GM18508 (cell line): ENCODE results near the gene CLDN5.
"Not testable (repeated sequence)": the region's sequence is repeated elsewhere in the genome, so short reads cannot be mapped to it uniquely, and the experiment has no call there.

Experiments used
- ATAC-seq: cut with Tn5 transposase; IDR thresholded peaks from one replicate; pipeline ENCODE4 v1.9.1; 2021; ENCODE audit warnings: moderate number of reproducible peaks; ENCODE audit not compliant: insufficient read depth, unreplicated experiment

CLDN5 gene

DNA sequence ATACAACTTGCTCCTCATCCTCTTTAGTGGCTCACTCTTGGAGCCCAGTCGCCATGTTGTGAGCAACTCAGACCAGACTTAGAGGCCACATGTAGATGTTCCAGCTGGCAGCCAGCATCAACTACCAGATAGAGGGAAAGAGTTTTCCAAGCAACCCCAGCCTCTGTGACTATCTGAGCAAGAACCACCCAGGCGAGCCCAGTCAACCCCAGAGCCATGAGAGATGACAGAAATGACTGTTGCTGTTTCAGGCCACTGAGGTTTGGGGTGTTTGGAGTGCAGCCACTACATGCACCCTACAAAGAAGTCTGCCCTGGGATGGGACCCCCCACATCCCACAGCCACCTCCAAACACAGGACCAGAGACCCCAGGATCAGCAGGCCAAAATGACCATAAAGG is 24.8 kb upstream of the CLDN5 start:
- no peak for ATAC-seq

DNA sequence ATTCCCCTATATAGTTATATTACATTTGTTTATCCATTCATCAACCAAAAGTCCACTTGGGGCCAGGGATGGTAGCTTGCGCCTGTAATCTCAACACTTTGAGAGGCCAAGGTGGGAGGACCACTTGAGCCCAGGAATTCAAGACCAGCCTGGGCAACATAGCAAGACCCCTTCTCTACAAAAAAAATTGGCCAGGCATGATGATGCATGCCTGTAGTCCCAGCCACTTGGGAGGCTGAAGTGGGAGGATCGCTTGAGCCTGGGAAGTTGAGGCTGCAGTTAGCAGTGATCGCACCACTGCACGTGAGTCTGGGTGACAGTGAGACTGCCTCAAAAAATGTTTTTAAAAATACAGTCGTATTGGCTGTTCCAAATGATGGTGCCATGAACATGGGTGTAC is 24.2 kb upstream of the CLDN5 start:
- ATAC-seq, result not testable (repeated sequence)

- ATAC-seq, result no peak
These were observed 23.4 kb upstream of the CLDN5 start for GRCh38 chr22:19547620-19548019.

GRCh38 chr22:19546680-19547079 is 22.5 kb upstream of the CLDN5 start:
- ATAC-seq, result no peak

DNA sequence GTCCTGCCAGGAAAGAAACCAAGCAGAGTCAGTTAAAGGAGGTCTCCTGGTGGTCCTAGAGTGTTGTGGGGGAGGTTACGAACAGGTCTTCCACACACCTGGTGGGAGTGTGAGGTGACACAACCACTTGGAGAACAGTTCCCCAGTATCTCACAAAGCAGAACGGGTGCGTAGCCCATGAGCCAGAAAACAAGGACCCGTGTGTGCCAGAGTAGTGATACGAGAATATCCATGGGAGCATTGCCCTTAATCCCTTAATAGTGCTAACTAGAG is 21.7 kb upstream of the CLDN5 start:
- no peak for ATAC-seq

GRCh38 chr22:19543970-19544708 is 19.9 kb upstream of the CLDN5 start:
- ATAC-seq, result no peak

GRCh38 chr22:19540394-19540793 is 16.2 kb upstream of the CLDN5 start:
- ATAC-seq, result no peak

DNA sequence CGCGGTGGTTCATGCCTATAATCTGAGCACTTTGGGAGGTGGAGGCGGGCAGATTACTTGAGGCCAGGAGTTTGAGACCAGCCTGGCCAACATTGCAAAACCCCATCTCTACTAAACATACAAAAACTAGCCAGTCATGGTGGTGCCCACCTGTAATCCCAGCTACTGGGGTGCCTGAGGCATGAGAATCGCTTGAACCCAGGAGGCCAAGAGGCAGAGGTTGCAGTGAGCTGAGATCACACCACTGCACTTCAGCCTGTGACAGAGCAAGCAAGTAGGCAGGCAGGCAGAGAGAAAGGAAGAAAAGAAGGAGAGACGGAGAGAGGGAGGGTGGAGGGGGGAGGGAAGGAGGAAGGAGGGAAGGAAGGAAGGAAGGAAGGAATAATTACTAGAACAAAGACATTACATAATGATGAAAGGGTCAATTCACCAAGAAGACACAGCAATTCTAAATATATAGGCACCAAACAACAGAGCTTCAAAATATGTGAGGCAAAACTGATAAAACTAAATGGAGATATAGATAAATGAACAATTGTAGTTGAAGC is 13.8 kb upstream of the CLDN5 start:
- ATAC-seq, result no peak

DNA sequence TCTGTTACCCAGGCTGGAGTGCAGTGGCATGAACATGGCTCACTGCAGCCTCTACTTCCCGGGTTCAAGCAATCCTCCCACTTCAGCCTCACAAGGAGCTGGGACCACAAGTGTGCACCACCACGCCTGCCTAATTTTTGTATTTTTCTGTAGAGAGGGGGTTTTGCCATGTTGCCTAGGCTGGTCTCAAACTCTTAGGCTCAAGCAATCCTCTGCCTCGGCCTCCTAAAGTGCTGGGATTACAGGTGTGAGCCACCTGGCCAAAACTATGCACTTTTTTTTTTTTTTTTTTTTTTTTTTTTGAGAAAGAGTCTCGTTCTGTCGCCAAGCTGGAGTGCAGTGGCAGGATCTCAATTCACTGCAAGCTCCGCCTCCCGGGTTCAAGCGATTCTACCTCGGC is 12.4 kb upstream of the CLDN5 start:
- ATAC-seq, result no peak

GRCh38 chr22:19535001-19535400 is 10.8 kb upstream of the CLDN5 start:
- no peak for ATAC-seq

- no peak for ATAC-seq
These were observed 9.6 kb upstream of the CLDN5 start for GRCh38 chr22:19533857-19534256.

DNA sequence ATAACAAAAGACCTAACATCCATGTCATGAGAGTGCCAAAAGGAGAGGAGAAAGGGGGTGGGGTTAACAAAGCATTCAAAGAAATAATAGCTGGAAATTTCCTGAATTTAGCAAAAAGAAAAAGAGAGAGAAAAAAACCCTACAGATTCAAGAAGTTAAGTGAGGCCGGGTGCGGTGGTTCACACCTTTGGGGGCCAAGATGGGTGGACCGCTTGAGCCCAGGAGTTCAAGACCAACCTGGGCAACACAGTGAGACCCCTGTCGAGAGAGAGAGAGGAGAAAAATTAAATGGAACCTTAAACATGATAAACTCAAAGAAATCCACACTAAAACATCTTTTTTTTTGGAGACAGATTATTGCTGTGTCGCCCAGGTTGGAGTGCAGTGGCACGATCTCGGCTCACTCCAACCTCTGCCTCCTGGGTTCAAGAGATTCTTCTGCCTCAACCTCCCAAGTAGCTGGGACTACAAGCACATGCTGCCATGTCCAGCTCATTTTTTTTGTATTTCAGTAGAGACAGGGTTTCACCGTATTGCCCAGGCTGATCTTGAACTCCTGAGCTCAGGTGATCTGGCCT is 8.9 kb upstream of the CLDN5 start:
- no peak for ATAC-seq

DNA sequence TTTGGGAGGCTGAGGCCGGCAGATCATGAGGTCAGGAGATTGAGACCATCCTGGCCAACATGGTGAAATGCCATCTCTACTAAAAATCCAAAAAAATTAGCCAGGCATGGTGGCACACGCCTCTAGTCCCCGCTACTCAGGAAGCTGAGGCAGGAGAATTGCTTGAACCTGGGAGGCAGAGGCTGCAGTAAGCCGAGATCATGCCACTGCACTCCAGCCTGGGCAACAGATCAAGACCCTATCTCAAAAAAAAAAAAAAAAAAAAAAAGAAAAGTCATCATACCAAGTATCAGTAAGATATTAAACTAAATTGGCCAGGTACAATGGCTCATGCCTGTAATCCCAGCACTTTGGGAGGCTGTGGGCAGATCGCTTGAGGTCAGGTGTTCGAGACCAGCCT is 7.1 kb upstream of the CLDN5 start:
- not testable (repeated sequence) for ATAC-seq

GRCh38 chr22:19530751-19531150 is 6.5 kb upstream of the CLDN5 start:
- ATAC-seq, result no peak

DNA sequence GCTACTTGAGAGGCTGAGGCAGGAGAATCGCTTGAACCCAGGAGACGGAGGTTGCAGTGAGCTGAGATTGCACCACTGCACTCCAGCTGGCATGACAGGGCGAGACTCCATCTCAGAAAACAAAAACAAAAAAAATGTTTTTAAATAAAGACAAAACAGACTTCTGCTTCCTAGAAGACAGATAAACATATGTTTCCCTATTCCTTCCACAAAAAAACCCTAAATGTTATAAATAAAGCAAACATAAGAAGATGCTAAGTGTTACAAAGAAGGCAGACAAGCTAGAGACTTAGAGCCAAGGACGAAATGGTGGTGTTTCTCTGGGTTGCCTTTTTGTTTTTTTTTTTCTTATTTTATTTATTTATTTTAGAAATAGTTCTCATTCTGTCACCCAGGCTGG is 5.6 kb upstream of the CLDN5 start:
- ATAC-seq, result no peak

- ATAC-seq, result no peak
These were observed 3.7 kb upstream of the CLDN5 start for GRCh38 chr22:19527861-19528417.

DNA sequence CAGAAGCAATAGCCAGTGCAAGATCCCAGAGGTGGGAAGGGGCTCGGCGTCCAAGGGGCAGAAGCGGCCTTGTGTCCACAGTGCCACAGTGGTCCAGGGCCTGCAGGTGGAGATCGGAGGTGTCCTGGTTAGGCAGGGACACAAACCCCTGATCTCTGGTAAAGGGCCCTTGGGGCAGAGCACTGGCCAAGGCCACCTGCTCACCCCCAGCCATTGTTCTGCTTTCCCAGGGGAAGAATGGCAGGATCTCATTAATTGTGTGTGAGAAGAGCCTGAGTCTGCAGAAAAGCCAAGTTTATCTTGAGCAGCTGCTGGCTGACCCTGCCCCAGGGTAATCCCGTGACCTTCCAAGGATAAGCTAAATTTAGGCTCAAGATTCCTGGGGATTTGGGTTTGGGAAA is 3.1 kb upstream of the CLDN5 start:
- ATAC-seq, result no peak

GRCh38 chr22:19526702-19527111 is 2.5 kb upstream of the CLDN5 start:
- ATAC-seq, result no peak

DNA sequence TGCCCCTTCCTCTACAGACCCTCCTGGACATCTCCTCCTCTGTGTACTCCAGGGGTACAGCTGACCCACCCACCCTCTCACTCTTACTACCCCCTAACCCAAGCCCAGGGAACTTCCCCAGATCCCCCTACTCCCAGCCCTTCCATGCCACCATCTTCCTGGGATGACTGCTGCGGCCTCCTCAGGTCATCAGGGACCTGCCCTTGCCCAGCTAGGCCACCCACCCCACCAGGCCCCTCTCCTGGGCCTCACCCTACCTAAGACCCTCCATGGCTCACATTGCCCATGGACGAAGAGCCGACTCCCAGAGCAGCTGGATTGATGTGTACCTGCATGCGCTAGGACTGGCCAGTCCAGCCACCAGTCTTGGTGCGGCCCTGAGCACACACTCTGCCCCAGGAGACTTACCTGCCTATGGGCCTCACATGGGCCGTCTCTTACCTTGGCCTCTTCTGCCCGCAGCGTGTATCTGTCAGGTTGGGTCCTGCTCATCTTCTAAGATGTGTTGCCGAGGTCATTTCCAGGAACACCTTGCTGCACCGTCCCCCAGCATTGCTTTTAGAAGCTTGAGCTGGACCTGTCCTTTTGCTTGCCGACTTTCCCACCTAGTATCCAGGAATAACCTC is 2.0 kb upstream of the CLDN5 start:
- no peak for ATAC-seq

- ATAC-seq, result no peak
These were observed 1.5 kb upstream of the CLDN5 start for GRCh38 chr22:19525666-19526065.

- ATAC-seq, result no peak
These were observed 978 bp upstream of the CLDN5 start for GRCh38 chr22:19525116-19525660.
